Endothelial cell of umbilical vein (primary cell): Measurements from ENCODE around the gene BNC2.

Experiments
- CTCF ChIP-seq, 2 donors: IDR thresholded peaks; 1 replicate in 1 of 2; 2 replicates in 1 of 2; pipeline ENCODE4 v1.5.1; 2011; ENCODE audit warnings: low read length in 2 of 2, mild to moderate bottlenecking in 2 of 2, moderate library complexity in 2 of 2, control low read depth in 1 of 2, inconsistent platforms in 1 of 2, low read depth in 1 of 2; ENCODE audit not compliant: insufficient read depth in 1 of 2; ENCODE audit errors: extremely low read depth in 1 of 2
- EZH2 ChIP-seq: IDR thresholded peaks from 2 replicates; pipeline ENCODE4 v1.6.1; 2012; ENCODE audit warnings: borderline replicate concordance, low read depth, mild to moderate bottlenecking, moderate library complexity, low read length, inconsistent platforms; ENCODE audit not compliant: severe bottlenecking
- JUN ChIP-seq: IDR thresholded peaks from 2 replicates; pipeline ENCODE4 v1.6.1; 2011; ENCODE audit warnings: borderline replicate concordance, low read depth; ENCODE audit not compliant: insufficient read length, insufficient read depth
- MAX ChIP-seq: IDR thresholded peaks from 2 replicates; pipeline ENCODE4 v1.6.1; 2011; ENCODE audit not compliant: insufficient read depth, insufficient read length
- MYC ChIP-seq: IDR thresholded peaks from one replicate; pipeline ENCODE4 v1.6.1; 2011; ENCODE audit warnings: mild to moderate bottlenecking, low read depth, low read length
- POLR2A ChIP-seq: IDR thresholded peaks from 2 replicates; pipeline ENCODE4 v1.6.1; 2012; ENCODE audit warnings: low read depth, mild to moderate bottlenecking, control low read depth, low read length
- POLR2AphosphoS5 ChIP-seq: IDR thresholded peaks from 2 replicates; pipeline ENCODE4 v1.6.1; 2012; ENCODE audit warnings: low read depth, mild to moderate bottlenecking, control low read depth, low read length, moderate library complexity; ENCODE audit not compliant: insufficient read depth

- TF ChIP-seq CTCF (IDR thresholded peaks at IDR 0.05; ENCODE audit: extremely low read depth in 1 of 2, insufficient read depth in 1 of 2, low read depth in 1 of 2, low read length in 2 of 2) (no peak), POLR2AphosphoS5 (no peak), POLR2A (no peak), JUN (no peak), MYC (no peak), EZH2 (no peak), MAX (no peak)
These were observed 421.3 kb downstream of the BNC2 start for GRCh38 chr9:16449076-16449730.
